B cell (primary cell): ENCODE results near the gene MFRP. TPM values are rescaled to one million over a fixed set of nuclear protein-coding genes. Genes with fewer than 3 reads are reported as not detected.

ENCODE experiments used
- ATAC-seq: fragments of 200-7000 bp; cut with Tn5 transposase; one replicate; pipeline ENCODE4 v1.10.0; 2021; ENCODE audit warnings: low read depth, mild to moderate bottlenecking, moderate number of reproducible peaks, moderate library complexity
- CTCF ChIA-PET: fragments of 350-600 bp; sonication (Branson Sonifier 250); formaldehyde crosslinking; loops from one replicate; lab custom pipeline; 2021; ENCODE audit warnings: antibody characterized with exemption, inconsistent platforms; lab: Charles Lee
- POLR2A ChIA-PET: fragments of 350-600 bp; sonication (Branson Sonifier 250); formaldehyde crosslinking; loops from one replicate; lab custom pipeline; 2021; ENCODE audit warnings: antibody characterized with exemption; lab: Charles Lee
- DNase-seq: peaks from one replicate; pipeline ENCODE4 v3.0.0; 2013
- H2AFZ ChIP-seq: 2 replicates; pipeline ENCODE4 v1.6.1; 2012; ENCODE audit warnings: mild to moderate bottlenecking, low read depth, low read length; ENCODE audit not compliant: insufficient read depth, poor library complexity, severe bottlenecking
- H3K27ac ChIP-seq, 2 donors: 1 replicate in 1 of 2; 2 replicates in 1 of 2; pipeline ENCODE4 v1.5.1; 2012 to 2013; ENCODE audit warnings: low read length in 2 of 2, mild to moderate bottlenecking in 2 of 2, moderate library complexity in 1 of 2
- H3K27me3 ChIP-seq, 4 experiments: fragments of 200-600 bp in 1 of 4; sonication (generic) in 1 of 4; replicated peaks in 1 of 4; 1 replicate in 2 of 4; 2 replicates in 2 of 4; pipeline versions ENCODE4 v1.6.1 to v1.7.0; 2013 to 2016; ENCODE audit warnings: low read length in 3 of 4, mild to moderate bottlenecking in 2 of 4, mixed read lengths in 1 of 4, moderate library complexity in 1 of 4; ENCODE audit not compliant: insufficient read depth in 4 of 4, control insufficient read depth in 3 of 4; ENCODE audit errors: control extremely low read depth in 1 of 4
- H3K36me3 ChIP-seq, 2 experiments: replicated peaks in 1 of 2; 1 replicate in 1 of 2; 2 replicates in 1 of 2; pipeline versions ENCODE4 v1.6.1 to v1.7.1; 2013; ENCODE audit warnings: low read length in 1 of 2; ENCODE audit not compliant: insufficient read depth in 2 of 2, control insufficient read depth in 1 of 2; ENCODE audit errors: control extremely low read depth in 1 of 2, extremely low read depth in 1 of 2
- H3K4me1 ChIP-seq, 2 donors: fragments of 200-600 bp in 1 of 2; sonication (generic) in 1 of 2; 1 replicate in 1 of 2; 2 replicates in 1 of 2; pipeline versions ENCODE4 v1.5.1 to v1.6.1; 2013 to 2017; ENCODE audit warnings: low read length in 2 of 2; ENCODE audit not compliant: control insufficient read depth in 2 of 2, insufficient read depth in 2 of 2
- H3K4me2 ChIP-seq: replicated peaks from 2 replicates; pipeline ENCODE3; 2012; ENCODE audit warnings: mild to moderate bottlenecking, low read depth, low read length; ENCODE audit not compliant: poor library complexity, severe bottlenecking
- H3K4me3 ChIP-seq, 5 experiments: fragments of 200-600 bp in 1 of 5; sonication (generic) in 1 of 5; 1 replicate in 3 of 5; 2 replicates in 2 of 5; pipeline versions ENCODE4 v1.5.1 to v1.7.0; 2011 to 2016; ENCODE audit warnings: low read length in 4 of 5, mild to moderate bottlenecking in 4 of 5, low read depth in 2 of 5, control low read depth in 1 of 5, moderate library complexity in 1 of 5; ENCODE audit not compliant: insufficient read depth in 1 of 5; ENCODE audit errors: control extremely low read depth in 1 of 5, extremely low read depth in 1 of 5
- H3K79me2 ChIP-seq: fragments of 200-600 bp; sonication (generic); one replicate; pipeline ENCODE4 v1.6.0; 2016; ENCODE audit warnings: low read length; ENCODE audit not compliant: control insufficient read depth, insufficient read depth
- H3K9ac ChIP-seq: fragments of 200-600 bp; sonication (generic); 2 replicates; pipeline ENCODE4 v1.6.1; 2017; ENCODE audit warnings: mild to moderate bottlenecking, low read length, moderate library complexity
- H3K9me3 ChIP-seq, 3 donors: one replicate each; pipeline versions ENCODE4 v1.6.1 to v1.7.1; 2013; ENCODE audit warnings: low read length in 2 of 3; ENCODE audit not compliant: control insufficient read depth in 2 of 3, insufficient read depth in 1 of 3; ENCODE audit errors: control extremely low read depth in 1 of 3
- H4K20me1 ChIP-seq: 2 replicates; pipeline ENCODE4 v1.6.0; 2012; ENCODE audit warnings: mild to moderate bottlenecking, low read length; ENCODE audit not compliant: insufficient read depth, control insufficient read depth, poor library complexity, severe bottlenecking
- H3K27ac Mint-ChIP-seq: one replicate; pipeline ENCODE4 v1.8.0; 2021; ENCODE audit warnings: mixed read lengths
- H3K27me3 Mint-ChIP-seq: one replicate; pipeline ENCODE4 v1.8.0; 2021; ENCODE audit warnings: mixed read lengths
- H3K4me1 Mint-ChIP-seq: one replicate; pipeline ENCODE4 v1.8.0; 2021; ENCODE audit warnings: mixed read lengths
- H3K4me3 Mint-ChIP-seq: one replicate; pipeline ENCODE4 v1.8.0; 2021; ENCODE audit warnings: mixed read lengths
- H3K9me3 Mint-ChIP-seq: one replicate; pipeline ENCODE4 v1.8.0; 2022; ENCODE audit warnings: mixed read lengths; ENCODE audit not compliant: insufficient read depth
- CTCF ChIP-seq: fragments of 200-600 bp; IDR thresholded peaks from one replicate; pipeline ENCODE4 v1.8.0; 2022; ENCODE audit warnings: antibody characterized with exemption, mild to moderate bottlenecking
- EZH2 ChIP-seq: IDR thresholded peaks from 2 replicates; pipeline ENCODE4 v1.6.1; 2012; ENCODE audit warnings: borderline replicate concordance, low read depth, mild to moderate bottlenecking, moderate library complexity, low read length; ENCODE audit not compliant: insufficient read depth, poor library complexity, severe bottlenecking
- WGBS: methylation state at CpG from one replicate; pipeline ENCODE4 v1.1.5; 2013; ENCODE audit warnings: missing lambda C conversion rate; ENCODE audit not compliant: insufficient coverage; 5-methylcytosine and 5-hydroxymethylcytosine counted together
- intact Hi-C: fragments of 100-400 bp; cut with micrococcal nuclease; formaldehyde crosslinking; loops from one replicate; pipeline ENCODE4 v1.10.0; 2022
- polyA plus RNA-seq: library from polyadenylated mRNA; depleted of rRNA; stranded (reverse); fragments of >200 nt; gene quantifications from 2 replicates; pipeline ENCODE4 v1.2.3, GENCODE V29; 2012
- total RNA-seq, 2 donors: library from RNA; stranded (reverse); fragments of 120-200 nt in 1 of 2; gene quantifications; 1 replicate in 1 of 2; 2 replicates in 1 of 2; pipeline versions ENCODE4 v1.2.3 to v1.2.4, GENCODE V29; 2013 to 2022

The MFRP gene
- total and polyA plus RNA-seq, 2 donors (not counting 1 experiment from before 2014, with no cell fraction given), result not detected

- H3K4me2 ChIP-seq, result peak within 1 kb of the TSS; percentile 83
- H3K4me1 Mint-ChIP-seq, result peaks cover 34% of the 10 kb centered on the region
- H2AFZ ChIP-seq, result peak within 1 kb of the TSS; percentile 59
- no peaks in the 10 kb centered on the region for H3K9me3 Mint-ChIP-seq
- peaks cover 0 to 61% (median 22%) of the 10 kb centered on the region in 4 experiments for H3K27me3 ChIP-seq
- intact Hi-C loops, result no loop called here
- ATAC-seq (no peak), DNase-seq (peak; percentile 51)
- no peak within 1 kb of the TSS for H3K27ac Mint-ChIP-seq
- no peaks in the 10 kb centered on the region for H3K36me3 ChIP-seq
- H3K4me3 ChIP-seq, result peak within 1 kb of the TSS in 4 of 5 experiments; percentile 15 to 60 (median 46)
- no peaks in the 10 kb centered on the region for H3K79me2 ChIP-seq
- peak within 1 kb of the TSS; percentile 62 for H3K9ac ChIP-seq
- WGBS, result 2% methylated on average over 74 of the region's 74 CpGs
- peak; percentile 14 for TF ChIP-seq EZH2
- TF ChIP-seq CTCF, result no peak
- H4K20me1 ChIP-seq, result no peaks in the 10 kb centered on the region
- ChIA-PET POLR2A (no interaction called here), CTCF (interaction anchor here (1.2 to 3.5 kb wide), 2 partner anchors 9 to 120 kb away, joined by 5 to 16 read pairs; no protein-coding TSS in a partner anchor)
- H3K27me3 Mint-ChIP-seq, result peaks cover 13% of the 10 kb centered on the region
- peak within 1 kb of the TSS; percentile 83 for H3K4me3 Mint-ChIP-seq
- no peak within 1 kb of the TSS for H3K27ac ChIP-seq
- peaks cover 35 to 53% of the 10 kb centered on the region in 2 donors for H3K4me1 ChIP-seq
- H3K9me3 ChIP-seq, result peaks cover 0 to 9% (median 0%) of the 10 kb centered on the region in 3 donors
Measured at GRCh38 chr11:119316729-119317591, 29.5 kb downstream of the MFRP start, which contains the start of gene MCAM. MCAM (minus strand) TSS chr11:119317130; CDS start chr11:119317101, 29 bp downstream.
